GM04503 (cell line): ENCODE results near the gene HOXD3.

Source experiments
- DNase-seq: peaks from one replicate; pipeline ENCODE4 v3.0.0-alpha.2; 2012; ENCODE audit warnings: low read depth

The HOXD3 gene

DNA sequence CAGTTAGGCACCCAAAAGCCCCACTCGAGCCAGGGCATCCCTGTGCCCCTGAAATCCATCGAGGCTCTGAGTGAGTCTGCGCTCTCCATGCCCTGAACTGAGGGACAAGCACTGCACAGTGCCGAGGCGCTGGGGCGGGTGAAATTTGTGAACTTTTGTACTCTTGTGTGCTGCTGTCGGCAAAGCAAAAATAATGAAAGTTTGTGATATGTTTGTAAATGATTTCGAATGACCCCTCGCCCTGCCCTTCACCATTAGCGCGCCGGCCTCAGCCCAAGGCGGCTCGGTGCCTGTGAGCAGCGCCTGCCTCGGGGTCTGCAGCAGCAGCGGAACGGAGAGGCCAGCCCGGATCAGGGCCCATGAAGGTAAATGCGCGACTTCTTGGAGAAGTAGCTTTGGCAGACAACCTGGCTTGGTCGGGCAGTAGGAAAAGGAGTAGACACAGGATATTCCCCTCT, 7.6 kb upstream of the HOXD3 start:
- no peak for DNase-seq

DNA sequence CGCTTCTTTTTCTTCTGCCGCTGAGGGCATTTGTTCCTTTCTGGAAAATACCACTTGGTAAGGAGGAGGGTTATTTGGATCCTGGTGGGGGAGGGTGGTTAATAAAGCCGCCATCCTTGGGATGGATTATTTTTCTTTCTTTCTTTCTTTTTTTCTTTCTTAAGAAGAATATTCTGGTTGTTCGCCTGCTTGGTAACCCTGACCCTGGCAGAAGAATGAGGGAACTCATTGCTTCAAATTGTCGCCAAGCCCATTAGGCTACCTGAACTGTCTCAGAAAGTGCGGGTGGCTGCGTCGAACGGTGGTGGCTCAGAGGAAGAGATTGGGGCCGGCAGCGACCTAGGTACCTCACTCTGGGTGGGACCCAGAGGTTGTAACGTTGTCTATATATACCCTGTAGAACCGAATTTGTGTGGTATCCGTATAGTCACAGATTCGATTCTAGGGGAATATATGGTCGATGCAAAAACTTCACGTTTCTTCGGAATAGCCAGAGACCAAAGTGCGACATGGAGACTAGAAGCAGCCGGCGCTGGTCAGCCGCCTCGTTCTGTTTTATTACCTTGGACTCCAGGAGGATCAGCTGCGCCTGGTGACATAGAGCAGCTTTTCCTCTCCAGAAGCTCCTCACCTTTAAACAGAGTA, 7.0 kb upstream of the HOXD3 start:
- DNase-seq, result no peak

DNA sequence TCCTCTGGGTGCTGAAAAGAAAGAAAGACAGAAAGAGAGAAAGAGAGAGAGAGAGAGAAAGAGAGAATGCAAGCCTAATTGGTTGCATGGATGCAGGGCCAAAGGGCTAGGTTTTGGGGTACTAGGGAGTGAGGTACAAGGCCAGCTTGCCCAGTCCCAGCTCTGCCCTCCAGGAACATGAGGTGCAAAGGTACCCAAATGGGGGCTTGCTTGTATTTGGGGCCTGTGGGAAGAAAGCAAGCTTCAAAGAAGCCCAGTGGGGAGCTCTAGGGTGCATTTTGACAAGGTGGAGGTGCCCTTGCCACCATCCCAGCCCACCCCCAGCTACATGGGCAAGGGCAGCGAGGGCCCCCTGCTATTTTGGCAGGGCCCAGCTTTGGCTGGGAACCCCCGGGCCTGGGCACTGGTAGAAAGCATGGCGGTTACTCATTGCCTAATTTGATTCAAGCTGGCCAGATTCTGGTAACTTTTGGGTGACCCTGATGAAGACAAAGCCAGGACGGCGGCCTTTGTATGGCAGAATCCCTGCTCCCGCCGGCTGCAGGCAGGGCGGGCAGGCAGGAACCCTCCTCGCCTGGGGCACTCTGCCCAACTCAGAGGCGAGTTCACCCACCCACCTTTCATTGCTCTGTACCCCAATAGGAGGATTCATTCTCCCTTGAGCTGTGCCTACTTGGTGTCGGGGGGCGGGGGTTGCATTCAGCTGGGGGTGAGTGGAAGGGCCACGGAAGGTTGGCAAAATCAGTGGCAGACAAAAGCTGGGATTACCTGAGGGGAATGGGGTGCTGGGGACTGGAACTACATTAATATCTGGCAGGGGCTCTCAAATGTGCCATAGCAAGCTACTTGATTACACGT, 6.3 kb upstream of the HOXD3 start:
- DNase-seq, result no peak

DNA sequence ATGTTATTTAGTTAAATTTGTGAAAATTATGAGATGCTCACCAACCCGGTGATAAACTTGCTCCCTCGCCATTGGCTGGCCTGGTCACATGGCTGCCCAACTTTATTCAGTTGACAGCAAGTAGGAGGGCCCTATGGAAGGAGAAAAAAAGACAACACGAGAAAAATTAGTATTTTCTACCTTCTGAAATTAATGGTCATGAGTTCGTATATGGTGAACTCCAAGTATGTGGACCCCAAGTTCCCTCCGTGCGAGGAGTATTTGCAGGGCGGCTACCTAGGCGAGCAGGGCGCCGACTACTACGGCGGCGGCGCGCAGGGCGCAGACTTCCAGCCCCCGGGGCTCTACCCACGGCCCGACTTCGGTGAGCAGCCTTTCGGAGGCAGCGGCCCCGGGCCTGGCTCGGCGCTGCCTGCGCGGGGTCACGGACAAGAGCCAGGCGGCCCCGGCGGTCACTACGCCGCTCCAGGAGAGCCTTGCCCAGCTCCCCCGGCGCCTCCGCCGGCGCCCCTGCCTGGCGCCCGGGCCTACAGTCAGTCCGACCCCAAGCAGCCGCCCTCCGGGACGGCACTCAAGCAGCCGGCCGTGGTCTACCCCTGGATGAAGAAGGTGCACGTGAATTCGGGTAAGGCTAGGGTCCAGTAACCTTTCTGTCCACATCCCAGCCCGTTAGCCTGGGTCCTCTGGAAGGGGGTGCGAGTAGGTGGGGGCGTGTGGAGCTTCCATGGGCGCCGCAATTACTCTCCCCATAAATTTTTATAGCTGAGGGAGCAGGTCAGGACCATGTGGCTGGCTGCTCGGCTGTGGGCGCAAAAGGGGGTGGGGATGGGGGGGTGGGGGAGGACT, 5.4 kb upstream of the HOXD3 start, which contains the start of gene HOXD4:
HOXD4 (plus strand) TSS at position 109 of the 846 bp plus-strand sequence; CDS start at position 193, 84 bp downstream.
- DNase-seq, result no peak

DNA sequence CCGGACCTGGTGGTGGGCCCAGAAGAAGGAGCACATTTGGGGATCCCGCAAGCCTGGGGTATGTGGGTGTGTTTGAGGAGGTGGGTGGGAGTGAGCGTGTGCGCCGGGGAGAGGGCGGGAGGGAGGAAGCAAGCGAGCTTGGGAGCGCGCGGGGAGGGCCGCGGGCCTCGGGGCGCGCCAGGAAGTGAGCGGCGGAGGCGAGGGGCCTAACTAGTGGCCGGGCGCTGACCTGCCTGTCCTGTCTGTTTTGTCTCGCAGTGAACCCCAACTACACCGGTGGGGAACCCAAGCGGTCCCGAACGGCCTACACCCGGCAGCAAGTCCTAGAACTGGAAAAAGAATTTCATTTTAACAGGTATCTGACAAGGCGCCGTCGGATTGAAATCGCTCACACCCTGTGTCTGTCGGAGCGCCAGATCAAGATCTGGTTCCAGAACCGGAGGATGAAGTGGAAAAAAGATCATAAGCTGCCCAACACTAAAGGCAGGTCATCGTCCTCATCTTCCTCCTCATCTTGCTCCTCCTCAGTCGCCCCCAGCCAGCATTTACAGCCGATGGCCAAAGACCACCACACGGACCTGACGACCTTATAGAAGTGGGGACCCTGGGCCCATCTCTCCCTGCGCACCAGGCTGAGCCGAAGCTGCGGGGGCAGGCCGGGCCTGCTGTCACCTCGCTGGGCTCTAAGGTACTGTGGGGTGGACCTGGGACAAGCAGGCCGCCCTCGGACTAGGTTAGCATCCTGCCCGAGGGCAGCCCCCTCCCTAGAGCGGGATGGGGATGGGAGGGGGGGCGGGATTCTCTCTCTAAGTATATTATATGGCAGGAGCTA, 4.5 kb upstream of the HOXD3 start:
- no peak for DNase-seq

DNA sequence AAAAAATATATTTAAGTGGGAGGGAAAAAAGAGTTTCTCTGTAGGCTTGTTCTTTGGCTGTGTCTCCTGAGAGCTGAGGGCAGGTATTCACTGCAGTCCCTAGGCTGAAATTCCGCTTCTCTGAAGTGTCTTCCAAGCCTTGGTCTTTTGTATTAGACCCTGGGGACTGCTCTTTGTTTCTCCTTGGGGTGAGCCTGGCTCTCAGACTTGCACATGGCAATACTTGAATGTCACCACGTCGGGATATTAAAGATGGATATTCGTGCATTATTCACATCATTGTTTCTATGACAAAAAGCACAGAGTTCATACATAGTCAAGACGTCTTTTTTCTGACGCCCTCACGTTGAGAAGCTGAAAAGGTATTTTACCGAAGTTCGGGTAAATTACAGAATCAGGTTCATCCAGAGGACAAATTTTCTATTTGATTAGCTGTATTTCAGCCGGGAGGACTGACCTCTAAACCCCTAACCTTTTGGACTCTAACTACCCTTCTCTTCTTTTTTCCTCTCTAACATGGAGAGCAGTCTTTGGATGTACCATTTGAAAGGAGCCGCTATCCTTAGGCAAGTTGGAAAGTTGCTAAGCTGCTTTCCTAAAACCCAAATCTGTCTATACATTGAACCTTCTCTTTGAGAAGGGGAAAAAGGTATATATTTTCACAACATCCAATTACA, 2.4 kb upstream of the HOXD3 start:
- no peak for DNase-seq

DNA sequence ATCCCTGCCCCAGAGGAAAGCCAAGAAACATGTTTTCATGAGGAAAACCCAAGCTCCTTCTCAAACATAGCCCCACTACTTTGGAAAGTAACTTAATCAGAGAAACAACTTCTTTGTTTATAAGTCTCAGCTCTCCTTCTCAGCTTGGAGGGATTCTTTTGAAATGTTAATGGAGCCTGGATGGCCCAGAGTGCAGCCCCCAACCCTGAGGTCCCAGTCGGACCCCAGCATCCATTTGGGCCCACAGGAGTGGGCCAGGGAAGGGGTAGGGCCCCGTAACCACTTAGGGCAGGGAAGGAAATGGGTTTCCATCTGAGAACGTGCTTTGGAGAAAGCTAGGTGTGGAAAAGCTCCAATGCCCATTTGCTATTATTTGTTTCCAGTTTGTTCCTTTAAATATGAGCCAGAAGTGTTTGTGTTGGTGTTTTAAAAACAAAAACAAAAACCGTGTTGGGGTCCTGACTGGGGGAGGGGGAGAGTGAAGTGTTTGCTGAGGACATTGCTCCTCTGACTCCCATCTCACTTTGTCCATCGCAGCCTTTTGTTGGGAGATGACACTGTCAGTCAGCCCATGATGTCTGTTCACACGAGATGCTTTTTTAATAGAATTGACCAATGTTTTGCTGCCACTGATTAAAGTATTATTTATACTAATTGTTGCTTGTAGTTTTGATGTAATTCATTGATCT, 1.6 kb upstream of the HOXD3 start:
- no peak for DNase-seq

DNA sequence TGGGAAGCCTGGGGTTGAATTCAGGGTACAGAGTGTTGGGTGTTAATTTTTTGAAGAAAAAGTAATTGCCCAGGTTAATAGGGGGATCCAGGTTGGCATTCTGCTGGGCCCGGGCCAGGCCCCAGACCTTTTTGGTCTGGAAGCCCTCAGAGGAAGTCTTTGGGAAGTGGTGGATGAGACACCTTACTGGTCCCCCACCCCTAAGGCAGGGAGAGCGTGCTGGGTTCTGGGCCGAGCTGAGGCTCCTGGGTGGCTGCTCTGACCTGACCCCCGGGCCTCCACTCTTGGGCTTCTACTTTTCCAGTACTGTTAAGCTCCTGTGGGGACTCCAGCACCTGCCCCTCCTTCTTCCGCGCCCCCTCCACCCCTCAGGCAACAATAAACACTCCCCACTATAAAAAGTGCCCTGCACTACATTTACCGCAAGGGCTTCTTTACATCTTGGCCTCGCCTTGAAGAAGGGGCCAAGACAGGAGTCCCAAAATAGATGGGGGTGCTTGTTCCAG, 753 bp upstream of the HOXD3 start:
- no peak for DNase-seq

DNA sequence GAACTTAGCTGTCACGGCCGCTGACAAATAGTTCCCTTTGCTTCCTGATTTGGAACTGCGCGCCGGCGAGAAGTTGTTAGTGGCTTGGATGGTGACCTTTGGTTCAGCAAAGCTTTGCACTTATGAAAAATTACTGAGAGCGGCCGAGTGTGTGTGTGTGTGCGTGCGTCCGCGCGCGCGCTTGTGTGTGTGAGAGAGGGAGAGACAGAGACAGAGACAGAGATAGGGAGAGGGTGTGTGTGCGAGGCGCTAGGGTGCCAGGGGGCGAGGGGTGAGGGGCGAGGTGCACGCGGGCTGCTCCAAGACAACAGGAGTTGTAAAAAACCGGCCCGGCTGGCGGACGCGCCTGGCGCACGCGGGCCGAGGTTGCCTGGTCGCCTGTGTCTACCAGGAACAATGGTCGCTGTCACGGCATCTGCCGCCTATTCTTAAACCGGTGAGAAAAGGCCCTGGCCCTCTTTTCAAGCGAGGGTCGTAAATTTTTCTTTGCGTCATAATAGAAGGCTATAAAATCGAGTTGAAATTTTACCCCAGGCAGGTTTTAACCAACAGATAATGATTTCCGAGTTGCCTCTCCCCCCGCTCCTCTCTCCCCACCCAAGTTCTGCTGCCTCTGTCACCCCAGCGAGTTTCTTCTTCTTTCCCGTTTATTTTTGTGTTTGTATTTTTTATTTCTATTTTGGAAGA, 535 bp downstream of the HOXD3 start:
- DNase-seq, result no peak

DNA sequence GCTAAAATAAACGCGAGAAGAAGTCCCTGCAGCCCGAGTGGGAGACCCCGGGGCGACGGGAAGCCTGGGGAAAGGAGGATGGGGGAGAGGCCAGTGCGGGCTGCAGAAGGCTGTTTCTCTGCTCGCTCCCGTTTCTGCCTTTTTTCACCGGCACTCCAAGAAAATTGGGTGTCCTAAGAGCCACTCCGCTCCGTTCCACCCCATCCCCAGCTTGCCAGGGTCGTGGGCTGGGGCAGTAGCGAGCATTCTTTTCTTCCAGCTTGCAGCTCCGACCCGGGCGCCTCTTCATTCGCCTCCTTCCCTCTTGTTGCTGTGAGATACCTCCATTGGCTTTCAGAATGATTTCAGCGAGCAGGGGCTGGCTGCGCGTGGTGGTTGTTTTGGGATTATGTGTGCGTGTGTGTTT, 1.1 kb downstream of the HOXD3 start:
- DNase-seq, result no peak

DNA sequence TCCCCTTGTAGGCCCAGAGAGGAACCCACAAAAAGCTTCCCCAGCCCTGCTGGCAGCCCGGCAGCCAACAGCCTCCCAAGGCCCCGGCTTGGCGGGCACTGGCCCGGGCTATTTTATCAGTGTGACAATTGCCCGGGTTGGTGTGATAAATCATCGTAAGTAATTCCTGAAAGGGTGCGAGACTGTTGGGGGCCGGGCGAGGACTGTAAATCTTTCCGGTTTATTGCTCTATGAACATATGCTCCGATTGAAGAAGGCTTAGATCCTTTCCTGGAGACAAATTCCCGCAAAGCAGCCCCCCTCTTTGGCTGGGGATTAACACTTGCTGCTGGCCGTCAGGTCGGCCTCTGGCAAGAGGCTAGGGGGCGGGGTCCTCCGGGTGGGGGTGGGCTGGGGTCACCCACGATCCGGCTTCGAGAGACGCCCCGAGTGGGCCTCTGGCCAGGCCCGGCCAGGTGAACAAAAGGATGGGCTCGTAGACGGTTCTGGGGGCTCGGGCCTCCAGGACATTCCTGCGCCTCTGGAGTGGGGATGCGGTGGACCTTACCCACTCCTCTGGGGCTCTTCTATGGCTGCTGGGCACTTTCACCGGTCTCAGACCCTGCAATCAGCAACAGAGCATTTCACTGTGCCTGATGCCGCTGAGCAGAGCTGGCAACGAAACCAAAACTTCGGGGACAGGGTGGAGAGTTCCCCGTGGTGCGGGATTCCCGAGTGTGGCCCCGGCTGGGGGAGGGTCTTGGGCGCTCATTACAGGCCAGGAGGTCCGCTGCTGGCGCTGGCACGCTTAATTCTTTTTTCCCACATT, 2.0 kb downstream of the HOXD3 start:
- no peak for DNase-seq

DNA sequence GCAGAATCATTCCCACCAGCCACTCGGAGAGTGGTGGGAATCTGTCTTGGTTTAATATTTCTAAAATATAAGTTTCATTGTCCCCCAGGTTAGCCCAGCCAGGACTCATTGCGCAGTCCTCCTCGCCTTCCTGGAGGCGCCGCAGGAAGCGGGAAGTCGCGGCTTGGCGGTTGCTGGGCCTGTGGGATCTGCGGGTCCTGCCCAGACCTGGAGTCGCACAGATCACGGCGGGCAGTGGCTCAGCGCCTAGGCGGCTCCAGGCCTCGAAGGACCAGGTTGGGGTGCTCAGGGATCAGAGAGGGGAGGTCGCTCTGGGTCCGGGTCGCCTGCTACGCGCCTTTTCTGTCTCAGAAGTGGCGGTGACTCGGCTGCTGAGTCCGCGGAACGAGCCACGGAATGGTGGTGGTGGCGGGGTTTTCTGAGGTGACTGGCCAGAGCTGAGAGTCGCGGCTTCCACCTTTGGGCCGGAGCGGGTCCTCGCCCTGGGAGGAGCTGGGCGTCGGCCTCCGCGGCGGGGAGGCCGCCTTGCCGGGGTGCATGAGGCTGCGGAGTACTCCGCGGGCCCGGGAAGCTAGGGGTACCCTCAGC, 2.6 kb downstream of the HOXD3 start:
- DNase-seq, result no peak

DNA sequence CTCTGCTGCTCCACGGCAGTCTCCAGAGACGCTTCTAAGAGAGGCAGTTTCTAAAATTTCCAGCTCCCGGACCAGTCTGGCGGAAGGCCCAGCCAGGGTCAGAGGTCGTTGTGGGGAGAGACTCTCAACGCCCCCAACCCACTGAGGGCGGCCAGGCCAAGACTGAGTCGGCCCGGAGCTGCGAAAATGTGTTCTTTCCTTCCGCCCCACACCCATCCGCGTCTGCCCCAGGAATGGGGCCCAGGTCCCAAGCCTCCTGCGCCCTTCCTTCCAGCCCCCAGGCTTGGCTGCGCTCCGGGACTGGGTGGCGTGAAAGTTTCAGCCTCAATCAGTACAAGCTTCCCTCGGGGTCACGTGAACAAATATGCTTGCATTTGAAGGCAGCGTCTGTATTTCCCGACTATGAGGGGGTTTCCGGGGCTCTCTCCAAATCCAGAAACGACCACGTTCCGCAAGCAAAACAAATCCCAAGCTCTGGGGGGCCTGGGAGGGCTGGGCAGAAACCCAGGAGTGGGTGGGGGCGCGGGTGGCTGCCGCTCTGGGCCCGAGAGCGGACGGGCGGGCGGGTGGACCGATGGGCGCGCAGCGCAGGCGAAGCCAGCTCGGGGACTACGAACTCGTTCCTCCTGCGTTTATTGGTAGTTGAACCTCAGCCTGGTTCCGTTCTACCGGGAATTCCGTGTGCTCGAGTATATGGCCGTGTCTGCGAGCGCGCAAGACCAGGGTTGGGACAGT, 3.3 kb downstream of the HOXD3 start:
- no peak for DNase-seq

DNA sequence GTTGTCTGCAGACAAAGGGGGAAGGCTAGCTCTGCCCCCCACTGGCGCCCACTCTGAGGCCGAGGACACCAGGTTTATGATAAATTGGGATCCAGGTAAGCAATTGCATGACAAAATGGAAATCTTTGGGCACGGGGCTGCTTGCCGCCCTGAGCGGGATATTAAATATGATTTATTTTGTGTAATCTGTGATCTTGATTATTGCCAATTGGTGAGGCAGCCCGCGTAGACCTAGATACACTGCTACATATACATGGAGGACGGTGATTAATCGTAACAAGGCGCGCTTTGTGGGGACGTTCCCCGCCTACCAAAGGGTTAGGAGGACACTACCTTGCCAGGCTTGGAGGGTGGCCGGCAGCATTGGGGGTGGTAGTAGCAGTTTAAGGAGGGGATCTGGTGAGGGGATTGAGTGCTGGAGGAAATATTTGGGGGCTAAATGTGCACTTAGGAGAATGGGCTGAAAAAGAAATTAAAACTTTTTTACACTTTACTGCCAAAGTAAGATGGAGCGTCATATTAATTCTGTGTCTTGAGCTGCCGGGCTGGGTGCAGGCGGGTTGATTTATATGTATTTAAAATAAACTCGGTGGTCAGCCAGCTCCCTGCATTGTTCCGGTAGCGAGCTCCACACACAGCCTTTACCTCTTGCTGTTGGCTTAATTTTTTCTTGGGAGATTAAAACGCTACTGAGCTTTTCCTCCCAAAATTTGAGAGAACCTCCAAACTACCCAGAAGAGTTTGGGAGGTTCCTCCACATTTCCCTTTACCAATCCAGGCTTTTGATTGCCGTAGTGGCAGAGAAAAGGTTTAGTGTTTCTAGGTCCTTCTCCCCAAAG, 4.1 kb downstream of the HOXD3 start:
- no peak for DNase-seq

DNA sequence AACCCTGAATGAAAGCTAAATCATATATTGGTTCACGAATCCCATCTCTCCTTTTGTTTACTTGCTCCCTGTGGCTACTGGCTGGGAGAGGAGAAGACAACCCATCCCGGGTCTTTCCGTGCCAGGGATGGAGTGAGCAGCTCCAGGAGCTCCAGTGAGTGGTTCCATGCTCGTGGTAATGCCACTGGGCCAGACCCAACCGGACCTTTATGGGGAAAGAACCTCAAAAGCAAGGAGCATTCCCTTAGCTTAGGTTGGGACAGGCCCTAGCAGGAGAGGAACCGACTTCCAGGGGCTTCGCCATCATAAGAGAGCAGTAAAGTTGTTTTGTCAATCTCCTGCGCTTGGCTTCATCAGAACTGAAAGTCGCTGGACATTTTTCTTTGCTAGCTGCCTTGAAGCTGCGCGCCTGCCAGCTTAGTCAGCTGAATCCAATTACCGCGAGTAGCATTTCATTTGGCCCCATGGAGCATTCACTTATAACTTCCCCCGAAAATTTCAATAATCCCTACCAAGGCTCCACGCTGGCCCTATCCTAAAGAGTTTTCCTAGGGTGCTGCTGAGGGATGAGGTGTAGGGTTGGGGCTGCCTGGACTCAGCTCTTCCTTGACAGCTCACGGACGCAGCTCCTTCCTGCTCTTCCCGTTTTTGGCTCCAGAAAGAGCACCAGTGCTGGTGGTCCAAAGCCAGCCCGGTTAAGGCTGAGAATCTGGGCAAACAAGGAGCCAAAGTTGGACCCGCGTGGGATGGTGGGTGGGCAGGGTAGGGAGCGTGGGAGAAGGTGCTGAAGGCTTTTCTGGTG, 4.9 kb downstream of the HOXD3 start:
- peak; percentile 27 for DNase-seq
